ENCODE measurements around the gene IGSF9. TPM values are rescaled to one million over a fixed set of nuclear protein-coding genes. Genes with fewer than 3 reads are reported as not detected.
"Not testable (repeated sequence)": the region's sequence is repeated elsewhere in the genome, so short reads cannot be mapped to it uniquely, and the experiment has no call there.

IGSF9 gene
- total RNA-seq, 2 experiments from 2014 or later = not detected

- H3K36me3 Mint-ChIP-seq = peaks cover 21% of the 10 kb centered on the region
- H3K27me3 Mint-ChIP-seq = no peaks in the 10 kb centered on the region
- H3K4me3 Mint-ChIP-seq = no peak overlapping the region
- H3K9me3 Mint-ChIP-seq = no peaks in the 10 kb centered on the region
- peak overlapping the region; percentile 55 for H3K27ac Mint-ChIP-seq
- POLR2A ChIA-PET = interaction anchor here (3.6 kb wide), 1 partner anchor 11 kb away, joined by 26 read pairs; the partner anchor contains the start of gene TAGLN2
- peaks cover 59% of the 10 kb centered on the region for H3K4me1 Mint-ChIP-seq
- ATAC-seq (ENCODE audit: low read depth) (no peak), DNase-seq (no peak)
Measured at GRCh38 chr1:159913451-159914192, 31.8 kb downstream of the IGSF9 start.

DNA sequence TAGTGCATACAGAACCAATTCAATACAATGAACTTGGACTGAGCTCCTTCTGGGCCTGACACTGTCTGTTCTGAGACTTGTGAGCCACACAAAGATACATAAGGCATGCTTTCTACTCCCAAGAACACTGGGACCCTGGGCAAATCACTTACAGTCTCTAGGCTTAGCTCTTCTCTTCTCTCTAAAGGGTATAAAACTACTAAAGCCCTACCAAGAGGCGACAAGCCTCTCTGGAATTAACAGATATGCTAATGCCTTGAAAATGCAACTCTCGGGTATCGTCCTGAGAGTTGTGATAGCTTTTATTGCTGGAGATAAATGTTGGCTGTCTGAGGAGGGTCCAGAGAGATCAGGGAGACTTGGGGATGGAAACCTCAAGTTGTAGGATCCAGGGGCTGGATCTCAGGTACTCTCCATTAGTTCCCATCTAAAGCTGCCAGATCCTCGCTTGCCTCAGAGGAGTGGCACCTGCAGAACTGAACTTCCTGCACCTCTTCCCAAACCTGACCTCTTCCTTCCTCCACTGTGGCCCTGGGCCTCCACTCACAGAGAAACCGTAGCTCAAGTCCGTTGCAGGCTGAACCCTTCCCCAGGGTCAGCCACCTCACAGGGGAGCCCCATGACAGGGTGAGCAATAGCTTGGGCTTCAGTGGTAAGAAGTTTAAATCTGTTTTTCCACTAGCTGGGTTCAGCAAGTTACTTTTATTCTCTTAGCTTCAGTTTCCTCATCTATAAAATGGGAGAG is 33.9 kb downstream of the IGSF9 start:
- Mint-ChIP-seq H3K36me3 (peaks cover 12% of the 10 kb centered on the region), H3K27me3 (no peaks in the 10 kb centered on the region), H3K9me3 (no peaks in the 10 kb centered on the region), H3K27ac (peak overlapping the region; percentile 90), H3K4me3 (peak overlapping the region; percentile 63), H3K4me1 (peaks cover 54% of the 10 kb centered on the region)
- DNase-seq (peak; percentile 48), ATAC-seq (ENCODE audit: low read depth) (peak; percentile 11)
- POLR2A ChIA-PET = interaction anchor here (0.7 to 1.1 kb wide), 3 partner anchors 18 to 314 kb away, joined by 3 read pairs; partner anchors contain the start of gene DUSP23

DNA sequence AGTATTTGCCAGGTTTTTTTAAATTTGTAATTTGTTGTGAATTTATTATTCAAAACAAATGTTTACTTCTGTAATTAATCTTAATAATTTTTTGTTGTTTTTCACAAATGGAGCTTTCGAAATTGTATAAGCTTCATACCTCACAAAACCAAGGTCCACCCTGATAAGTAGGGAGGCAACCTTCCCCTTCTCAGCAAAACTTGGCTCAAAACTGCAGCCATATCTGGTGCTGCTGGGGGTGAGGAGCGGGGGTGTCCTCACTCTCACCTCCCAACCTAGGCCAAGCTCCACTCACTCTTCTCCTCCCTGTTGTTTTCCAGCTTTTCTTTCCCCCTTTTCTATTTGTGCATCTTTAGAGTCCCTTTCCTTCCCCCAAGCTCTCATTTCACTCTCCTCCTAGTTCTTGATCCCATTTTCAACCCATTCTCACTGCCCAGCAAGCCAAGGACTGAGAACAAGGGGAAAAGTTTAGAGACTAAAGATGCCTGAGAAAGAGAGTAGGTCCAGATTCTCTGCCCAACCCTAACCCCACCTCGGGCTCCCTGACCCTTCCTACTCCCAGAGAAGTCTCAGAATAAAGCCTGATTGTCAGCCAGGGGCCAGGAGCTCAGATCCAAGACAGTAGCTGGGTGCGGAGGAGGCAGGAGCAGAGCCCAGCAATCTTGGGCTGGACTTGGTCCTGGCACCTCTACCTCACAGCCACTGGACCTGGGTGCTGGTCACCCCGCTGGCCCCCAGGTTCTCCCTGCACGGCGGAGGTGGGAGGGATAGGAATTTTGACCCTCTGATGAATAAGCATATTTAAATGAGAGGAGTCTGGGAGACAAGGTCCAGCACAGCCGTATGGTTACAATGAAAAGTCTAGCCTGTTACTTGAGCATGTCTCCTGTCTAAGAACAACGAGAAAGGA is 37.1 kb downstream of the IGSF9 start:
- no peaks in the 10 kb centered on the region for H3K27me3 Mint-ChIP-seq
- H3K9me3 Mint-ChIP-seq = no peaks in the 10 kb centered on the region
- H3K27ac Mint-ChIP-seq = peak overlapping the region; percentile 6
- no peak for DNase-seq
- H3K4me3 Mint-ChIP-seq = no peak overlapping the region
- H3K36me3 Mint-ChIP-seq = peaks cover 6% of the 10 kb centered on the region
- ATAC-seq (ENCODE audit: low read depth) = no peak
- H3K4me1 Mint-ChIP-seq = peaks cover 40% of the 10 kb centered on the region
- POLR2A ChIA-PET = interaction anchor here (2.6 kb wide), 1 partner anchor 16 kb away, joined by 11 read pairs; the partner anchor contains the start of gene TAGLN2

- Mint-ChIP-seq H3K36me3 (peaks cover 6% of the 10 kb centered on the region), H3K9me3 (no peaks in the 10 kb centered on the region), H3K27me3 (no peaks in the 10 kb centered on the region), H3K4me1 (peaks cover 30% of the 10 kb centered on the region), H3K27ac (no peak overlapping the region), H3K4me3 (no peak overlapping the region)
- DNase-seq = no peak
- ATAC-seq (ENCODE audit: low read depth) = no peak
- POLR2A ChIA-PET = interaction anchor here (2.6 kb wide), 1 partner anchor 17 kb away, joined by 11 read pairs; the partner anchor contains the start of gene TAGLN2
Measured at GRCh38 chr1:159906960-159907359, 38.5 kb downstream of the IGSF9 start.

DNA sequence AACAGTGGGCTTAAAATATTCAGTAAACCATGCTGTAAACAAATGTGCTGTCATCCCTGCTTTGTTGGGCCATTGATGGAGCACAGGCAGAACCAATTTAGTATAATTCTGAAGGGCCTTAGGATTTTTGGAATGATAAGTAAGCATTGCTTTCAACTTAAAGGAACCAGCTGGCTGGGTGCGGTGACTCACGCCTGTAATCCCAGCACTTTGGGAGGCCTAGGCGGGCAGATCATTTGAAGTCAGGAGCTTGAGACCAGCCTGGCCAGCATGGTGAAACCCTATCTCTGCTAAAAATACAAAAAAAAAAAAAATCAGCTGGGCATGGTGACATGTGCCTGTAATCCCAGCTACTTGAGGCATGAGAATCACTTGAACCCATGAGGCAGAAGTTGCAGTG is 41.4 kb downstream of the IGSF9 start:
- not testable (repeated sequence) for H3K27me3 Mint-ChIP-seq; H3K27ac Mint-ChIP-seq; H3K4me3 Mint-ChIP-seq; DNase-seq; H3K9me3 Mint-ChIP-seq; H3K36me3 Mint-ChIP-seq; ATAC-seq (ENCODE audit: low read depth); H3K4me1 Mint-ChIP-seq
- POLR2A ChIA-PET = interaction anchor here (0.7 to 1.0 kb wide), 3 partner anchors 9 to 28 kb away, joined by 3 to 6 read pairs (median 3); no protein-coding TSS in a partner anchor

- POLR2A ChIA-PET = no interaction called here
- DNase-seq = no peak
Measured at GRCh38 chr1:159902541-159902940, 42.9 kb downstream of the IGSF9 start.

GRCh38 chr1:159900755-159901360 is 44.6 kb downstream of the IGSF9 start:
- Mint-ChIP-seq H3K27me3 (peaks cover 12% of the 10 kb centered on the region), H3K4me3 (no peak overlapping the region), H3K27ac (no peak overlapping the region), H3K36me3 (peaks cover 3% of the 10 kb centered on the region), H3K4me1 (no peaks in the 10 kb centered on the region), H3K9me3 (no peaks in the 10 kb centered on the region)
- DNase-seq (no peak), ATAC-seq (ENCODE audit: low read depth) (no peak)
- POLR2A ChIA-PET = interaction anchor here (1.4 kb wide), 1 partner anchor 24 kb away, joined by 6 read pairs; the partner anchor contains the start of gene TAGLN2

More at GRCh38 chr1:159902541-159902940, 42.9 kb downstream of the IGSF9 start:
- no peak overlapping the region for H3K27ac Mint-ChIP-seq
- H3K27me3 Mint-ChIP-seq = peaks cover 7% of the 10 kb centered on the region
- no peaks in the 10 kb centered on the region for H3K9me3 Mint-ChIP-seq
- peaks cover 3% of the 10 kb centered on the region for H3K4me1 Mint-ChIP-seq
- H3K4me3 Mint-ChIP-seq = no peak overlapping the region
- no peak for ATAC-seq (ENCODE audit: low read depth)
- peaks cover 6% of the 10 kb centered on the region for H3K36me3 Mint-ChIP-seq

GRCh38 chr1:159900086-159900680 is 45.2 kb downstream of the IGSF9 start, which contains the start of gene CFAP45:
Gene CFAP45, minus strand, starts transcription at chr1:159900165. Its CDS starts 67 bp downstream, at chr1:159900098.
- ATAC-seq (ENCODE audit: low read depth) = no peak
- H3K27ac Mint-ChIP-seq = no peak within 1 kb of the TSS
- no peak for DNase-seq
- no peaks in the 10 kb centered on the region for H3K9me3 Mint-ChIP-seq
- H3K27me3 Mint-ChIP-seq = peaks cover 12% of the 10 kb centered on the region
- H3K36me3 Mint-ChIP-seq = peaks cover 3% of the 10 kb centered on the region
- no peak within 1 kb of the TSS for H3K4me3 Mint-ChIP-seq
- no peaks in the 10 kb centered on the region for H3K4me1 Mint-ChIP-seq
- POLR2A ChIA-PET = interaction anchor here (1.4 kb wide), 1 partner anchor 25 kb away, joined by 6 read pairs; the partner anchor contains the start of gene TAGLN2

- H3K27ac Mint-ChIP-seq; H3K4me1 Mint-ChIP-seq; H3K9me3 Mint-ChIP-seq; H3K36me3 Mint-ChIP-seq; DNase-seq; H3K4me3 Mint-ChIP-seq; ATAC-seq (ENCODE audit: low read depth): not testable (repeated sequence)
- H3K27me3 Mint-ChIP-seq = peaks cover 15% of the 10 kb centered on the region
- POLR2A ChIA-PET = interaction anchor here (1.4 kb wide), 1 partner anchor 25 kb away, joined by 6 read pairs; the partner anchor contains the start of gene TAGLN2
Measured at GRCh38 chr1:159899634-159900033, 45.8 kb downstream of the IGSF9 start.

DNA sequence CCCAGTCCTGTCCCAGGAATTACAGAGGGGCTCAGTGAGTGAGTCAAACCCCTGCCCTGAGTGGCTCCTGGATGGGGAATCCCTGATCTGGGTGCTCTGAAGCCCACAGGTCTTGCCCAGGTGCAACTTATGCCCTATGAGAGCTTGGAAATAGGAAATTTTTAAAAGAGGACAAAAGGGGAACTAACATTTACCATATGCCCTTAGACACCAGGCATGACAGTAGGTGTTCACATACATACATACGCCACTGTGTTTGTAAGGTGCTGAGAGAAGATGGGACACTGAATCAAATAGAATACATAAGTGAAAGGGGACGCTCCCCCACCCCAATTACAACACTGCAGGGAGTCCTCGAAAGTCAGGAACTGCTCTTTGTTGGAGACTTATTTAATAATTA is 46.9 kb downstream of the IGSF9 start:
- H3K27ac Mint-ChIP-seq = no peak overlapping the region
- H3K4me3 Mint-ChIP-seq = no peak overlapping the region
- H3K4me1 Mint-ChIP-seq = no peaks in the 10 kb centered on the region
- POLR2A ChIA-PET = no interaction called here
- no peak for ATAC-seq (ENCODE audit: low read depth)
- H3K27me3 Mint-ChIP-seq = peaks cover 15% of the 10 kb centered on the region
- no peaks in the 10 kb centered on the region for H3K36me3 Mint-ChIP-seq
- H3K9me3 Mint-ChIP-seq = no peaks in the 10 kb centered on the region
- DNase-seq = no peak

DNA sequence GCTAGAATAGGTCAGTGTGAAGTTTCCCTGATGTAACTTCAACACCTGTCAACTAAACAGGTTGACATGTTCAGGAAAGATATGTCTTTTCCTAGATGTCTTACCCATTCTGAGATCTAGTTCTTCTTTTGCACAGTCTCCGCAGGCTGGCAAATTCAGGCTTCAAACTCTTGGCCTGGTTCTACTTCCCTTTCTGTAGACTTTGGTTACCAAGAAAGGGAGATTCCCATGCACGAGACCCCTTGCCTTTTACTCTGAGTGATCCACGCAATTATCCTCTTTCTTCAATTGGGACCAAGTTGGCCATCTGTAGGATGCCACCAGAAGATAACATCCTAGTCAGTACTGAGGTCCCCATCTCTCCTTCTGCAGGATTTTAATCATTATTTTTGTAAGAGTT is 47.5 kb downstream of the IGSF9 start:
- ATAC-seq (ENCODE audit: low read depth) = no peak
- Mint-ChIP-seq H3K36me3 (no peaks in the 10 kb centered on the region), H3K4me1 (no peaks in the 10 kb centered on the region), H3K27me3 (peaks cover 15% of the 10 kb centered on the region), H3K4me3 (no peak overlapping the region), H3K27ac (no peak overlapping the region), H3K9me3 (no peaks in the 10 kb centered on the region)
- DNase-seq = no peak
- POLR2A ChIA-PET = no interaction called here

GRCh38 chr1:159896546-159896930 is 48.9 kb downstream of the IGSF9 start:
- no peak for DNase-seq
- no peaks in the 10 kb centered on the region for H3K36me3 Mint-ChIP-seq
- no peak overlapping the region for H3K4me3 Mint-ChIP-seq
- H3K9me3 Mint-ChIP-seq = no peaks in the 10 kb centered on the region
- POLR2A ChIA-PET = no interaction called here
- H3K4me1 Mint-ChIP-seq = peaks cover 2% of the 10 kb centered on the region
- H3K27ac Mint-ChIP-seq = no peak overlapping the region
- no peak for ATAC-seq (ENCODE audit: low read depth)
- H3K27me3 Mint-ChIP-seq = peaks cover 15% of the 10 kb centered on the region
